ENCODE measurements around the gene MAPK8.

DNA sequence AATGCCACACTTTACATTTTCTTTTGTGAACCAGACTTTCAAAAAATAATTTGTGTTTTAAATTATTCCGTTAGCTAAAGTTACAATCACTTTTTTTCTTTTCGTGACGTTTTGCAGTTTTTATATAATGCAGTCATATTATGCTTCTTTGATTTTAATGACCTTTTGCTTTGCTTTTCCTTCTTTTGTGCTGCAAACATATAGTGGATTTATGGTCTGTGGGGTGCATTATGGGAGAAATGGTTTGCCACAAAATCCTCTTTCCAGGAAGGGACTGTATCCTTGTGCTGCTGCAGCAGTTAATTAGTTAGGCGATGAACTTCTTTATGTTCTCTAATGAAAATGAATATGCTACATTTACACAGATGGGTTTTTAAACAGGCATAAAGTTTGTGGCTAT is 117.4 kb downstream of the MAPK8 start:
- no peak for TF ChIP-seq POLR2A (IDR thresholded peaks at IDR 0.05)
- no peak for TF ChIP-seq CTCF (IDR thresholded peaks at IDR 0.05)
- no peak for TF ChIP-seq POLR2AphosphoS5 (IDR thresholded peaks at IDR 0.05)
